Vagina (tissue), 2 donors: ENCODE measurements around the gene DNAJC6. TPM values are rescaled to one million over a fixed set of nuclear protein-coding genes. Genes with fewer than 3 reads are reported as not detected.

Experiments
- DNase-seq, 2 donors: peaks; one replicate each; pipeline ENCODE4 v3.0.0-alpha.2; 2017; ENCODE audit errors: extremely low spot score in 2 of 2
- H3K27ac ChIP-seq: fragments of 200-600 bp; sonication (generic); one replicate; pipeline ENCODE4 v1.5.1; 2019
- H3K27me3 ChIP-seq: fragments of 200-600 bp; sonication (generic); one replicate; pipeline ENCODE4 v1.5.1; 2019
- H3K36me3 ChIP-seq, 2 donors: fragments of 200-600 bp; sonication (generic); one replicate each; pipeline ENCODE4 v1.5.1; 2017 to 2019
- H3K4me1 ChIP-seq: fragments of 200-600 bp; sonication (generic); one replicate; pipeline ENCODE4 v1.5.1; 2019
- H3K4me3 ChIP-seq, 2 donors: fragments of 200-600 bp; sonication (generic); 1 replicate in 1 of 2; 2 replicates in 1 of 2; pipeline ENCODE4 v1.5.1; 2016 to 2019
- H3K9me3 ChIP-seq: fragments of 200-600 bp; sonication (generic); one replicate; pipeline ENCODE4 v1.5.1; 2019
- CTCF ChIP-seq, 3 experiments: fragments of 450-650 bp in 2 of 3; fragments of 200-600 bp in 1 of 3; sonication (generic) in 1 of 3; IDR thresholded peaks; one replicate each; pipeline ENCODE4 v1.5.1; 2017 to 2019; ENCODE audit warnings: antibody characterized with exemption in 3 of 3, mild to moderate bottlenecking in 2 of 3, moderate library complexity in 2 of 3
- POLR2A ChIP-seq, 2 donors: fragments of 450-650 bp; IDR thresholded peaks; one replicate each; pipeline ENCODE4 v1.6.1; 2017; ENCODE audit warnings: antibody characterized with exemption in 2 of 2, mild to moderate bottlenecking in 2 of 2, moderate library complexity in 2 of 2
- POLR2AphosphoS5 ChIP-seq, 2 donors: sonication (generic); formaldehyde crosslinking; IDR thresholded peaks; one replicate each; pipeline ENCODE4 v1.9.0; 2017; ENCODE audit warnings: antibody characterized with exemption in 2 of 2, mild to moderate bottlenecking in 2 of 2, low read depth in 1 of 2; ENCODE audit not compliant: insufficient read depth in 1 of 2
- intact Hi-C: fragments of 100-400 bp; cut with DNase I; formaldehyde crosslinking; loops from one replicate; pipeline ENCODE4 v1.15.1; 2023
- total RNA-seq: library from RNA; depleted of rRNA; stranded (reverse); fragments of >200 nt; gene quantifications from one replicate; pipeline ENCODE4 v1.2.3, GENCODE V29; 2016

Gene DNAJC6
- total RNA-seq, 1 donor from 2014 or later: 5.6 TPM

DNA sequence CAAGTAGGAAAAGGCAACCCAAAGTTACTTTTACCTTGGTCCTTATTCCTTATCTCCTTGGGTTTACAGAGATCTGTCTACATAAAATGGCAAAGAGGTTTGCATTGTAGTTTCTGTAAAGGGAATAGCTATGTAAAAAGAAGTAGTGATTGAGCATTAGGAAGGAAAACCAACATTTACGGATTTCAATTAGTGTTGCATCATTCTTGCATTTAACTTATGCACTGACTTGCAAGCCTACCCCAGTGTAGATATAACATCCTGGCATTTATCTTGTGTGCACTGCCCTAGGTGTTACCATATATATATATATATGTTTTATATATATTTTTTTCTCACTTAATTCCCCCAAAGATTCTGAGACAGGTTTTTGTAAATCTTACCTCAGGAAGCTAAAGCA lies 107.4 kb downstream of the DNAJC6 start:
- no peak for TF ChIP-seq POLR2A (IDR thresholded peaks at IDR 0.05)
- no peak for TF ChIP-seq POLR2AphosphoS5 (IDR thresholded peaks at IDR 0.05; ENCODE audit: insufficient read depth in 1 of 2, low read depth in 1 of 2)
- no peak for TF ChIP-seq CTCF (IDR thresholded peaks at IDR 0.05)

GRCh38 chr1:65417729-65418128 lies 108.4 kb downstream of the DNAJC6 start:
- Histone ChIP-seq H3K4me3 (no peak overlapping the region), H3K27ac (no peak overlapping the region), H3K27me3 (no peaks in the 10 kb centered on the region), H3K4me1 (peaks cover 18% of the 10 kb centered on the region), H3K36me3 (no peaks in the 10 kb centered on the region), H3K9me3 (no peaks in the 10 kb centered on the region)
- TF ChIP-seq POLR2AphosphoS5 (IDR thresholded peaks at IDR 0.05; ENCODE audit: insufficient read depth in 1 of 2, low read depth in 1 of 2): no peak
- no peak for TF ChIP-seq POLR2A (IDR thresholded peaks at IDR 0.05)
- no peak for TF ChIP-seq CTCF (IDR thresholded peaks at IDR 0.05)
- DNase-seq: no peak
- intact Hi-C loops: no loop called here

More for the DNA sequence above, 107.4 kb downstream of the DNAJC6 start:
- intact Hi-C loops: no loop called here
- peaks cover 8% of the 10 kb centered on the region for H3K4me1 ChIP-seq
- no peak overlapping the region for H3K27ac ChIP-seq
- no peak overlapping the region for H3K4me3 ChIP-seq
- no peaks in the 10 kb centered on the region for H3K27me3 ChIP-seq
- no peak for DNase-seq
- no peaks in the 10 kb centered on the region for H3K9me3 ChIP-seq
- H3K36me3 ChIP-seq: no peaks in the 10 kb centered on the region

GRCh38 chr1:65418522-65419185 lies 109.3 kb downstream of the DNAJC6 start:
- peaks cover 27% of the 10 kb centered on the region for H3K4me1 ChIP-seq
- no peak for DNase-seq
- no peaks in the 10 kb centered on the region for H3K9me3 ChIP-seq
- no peak for TF ChIP-seq POLR2A (IDR thresholded peaks at IDR 0.05)
- TF ChIP-seq CTCF (IDR thresholded peaks at IDR 0.05): no peak
- TF ChIP-seq POLR2AphosphoS5 (IDR thresholded peaks at IDR 0.05; ENCODE audit: insufficient read depth in 1 of 2, low read depth in 1 of 2): no peak
- H3K36me3 ChIP-seq: no peaks in the 10 kb centered on the region
- no peaks in the 10 kb centered on the region for H3K27me3 ChIP-seq
- H3K4me3 ChIP-seq: no peak overlapping the region
- H3K27ac ChIP-seq: peak overlapping the region; percentile 98
- intact Hi-C loops: no loop called here

DNA sequence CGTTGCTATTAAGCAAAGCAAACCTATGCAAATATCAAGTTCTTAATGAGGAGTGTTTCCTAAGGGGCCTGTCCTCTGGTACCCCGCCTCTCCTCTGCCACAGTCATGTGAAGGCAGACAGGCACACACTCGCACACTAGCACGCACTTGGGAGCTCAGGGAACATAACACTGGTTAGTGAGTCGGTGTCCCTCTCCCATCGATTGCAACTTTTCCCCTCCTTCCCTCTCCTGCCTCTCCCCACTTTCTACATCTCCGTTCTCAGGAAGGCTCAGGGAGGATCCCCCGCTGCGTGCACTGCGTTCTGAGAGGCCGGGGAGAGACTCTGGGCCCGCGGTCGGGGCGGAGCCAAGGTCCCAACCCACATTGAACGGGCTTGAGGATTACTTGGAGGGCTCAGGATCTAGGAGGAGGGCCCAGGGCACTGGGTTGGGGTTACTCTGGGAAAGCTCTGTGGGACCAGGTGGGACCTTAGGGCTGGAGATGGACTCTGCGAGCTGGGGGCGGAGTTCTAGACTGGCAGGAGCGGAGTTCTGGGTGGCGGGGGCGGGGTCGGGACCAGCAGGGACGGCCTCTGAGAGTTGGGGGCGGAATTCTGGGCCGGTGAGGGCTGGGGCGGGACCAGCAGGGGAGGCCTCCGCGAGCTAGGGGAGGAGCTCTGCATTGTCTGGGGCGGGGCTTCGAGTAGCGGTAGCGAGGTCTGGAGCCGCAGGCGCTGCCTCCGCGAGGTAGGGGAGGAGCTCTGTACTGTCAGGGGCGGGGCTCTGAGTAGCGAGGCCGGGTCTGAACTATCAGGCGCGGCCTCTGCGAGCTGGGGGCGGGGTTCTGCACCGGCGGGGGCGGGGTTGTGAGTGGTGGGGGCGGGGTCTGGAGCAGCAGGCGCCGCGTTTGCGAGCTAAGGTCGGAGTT lies 110.6 kb downstream of the DNAJC6 start:
- intact Hi-C loops: no loop called here
- H3K9me3 ChIP-seq: no peaks in the 10 kb centered on the region
- DNase-seq: peak; percentile 98 to 99

DNA sequence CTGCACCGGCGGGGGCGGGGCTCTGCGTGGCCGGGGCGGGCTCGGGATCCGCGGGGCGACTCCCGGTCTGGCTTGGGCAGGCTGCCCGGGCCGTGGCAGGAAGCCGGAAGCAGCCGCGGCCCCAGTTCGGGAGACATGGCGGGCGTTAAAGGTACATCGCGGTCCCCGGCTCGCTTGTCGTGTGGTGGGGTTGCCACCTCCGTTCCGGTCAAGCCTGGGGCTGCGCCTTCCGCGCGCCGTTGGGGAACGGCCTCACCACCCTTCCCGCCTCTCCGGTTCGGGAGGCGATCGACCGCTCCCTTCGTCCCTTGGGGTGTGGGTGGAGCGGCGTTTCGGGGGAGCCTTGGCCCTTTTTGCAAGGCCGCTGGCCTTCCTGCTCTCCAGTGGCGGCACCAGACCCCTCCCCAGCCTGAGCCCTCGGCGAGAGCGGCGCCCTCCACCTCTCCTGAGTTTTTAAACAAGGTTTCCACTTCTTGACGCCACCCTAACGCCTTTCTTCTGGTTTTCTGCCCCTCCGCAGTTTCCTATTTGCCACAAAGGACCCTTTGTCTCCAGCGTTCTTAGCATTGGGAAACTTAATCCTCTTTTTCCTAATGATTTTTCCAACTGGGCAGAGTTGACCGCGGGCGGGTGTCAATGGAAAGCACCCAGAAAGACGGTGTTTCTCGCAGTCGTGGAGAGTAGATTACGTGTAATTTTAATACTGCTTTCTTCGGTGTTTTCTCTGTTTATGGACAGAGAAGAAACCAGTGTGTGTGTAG lies 111.4 kb downstream of the DNAJC6 start, which contains the start of the genes LEPR and LEPROT:
TSS of gene LEPR (plus strand) at position 79 of the 761 bp plus-strand sequence. CDS start 144,898 bp downstream, outside the sequence.
TSS of gene LEPROT (plus strand) at position 79 of the 761 bp plus-strand sequence. CDS start at position 136, 57 bp downstream.
- peak in 1 of 2 donors; percentile 90 for DNase-seq
- peaks cover 39% of the 10 kb centered on the region for H3K4me1 ChIP-seq
- no peaks in the 10 kb centered on the region for H3K9me3 ChIP-seq
- TF ChIP-seq CTCF (IDR thresholded peaks at IDR 0.05) (no peak), POLR2A (IDR thresholded peaks at IDR 0.05) (peak in 1 of 2 donors; percentile 87), POLR2AphosphoS5 (IDR thresholded peaks at IDR 0.05; ENCODE audit: insufficient read depth in 1 of 2, low read depth in 1 of 2) (peak in 1 of 2 donors; percentile 91)
- peaks cover 0 to 4% of the 10 kb centered on the region in 2 donors for H3K36me3 ChIP-seq
- intact Hi-C loops: no loop called here
- H3K27ac ChIP-seq: peak within 1 kb of the TSS; percentile 98
- peak within 1 kb of the TSS; percentile 83 to 95 for H3K4me3 ChIP-seq
- no peaks in the 10 kb centered on the region for H3K27me3 ChIP-seq

More for the DNA sequence above, 110.6 kb downstream of the DNAJC6 start:
- no peaks in the 10 kb centered on the region for H3K27me3 ChIP-seq
- TF ChIP-seq POLR2AphosphoS5 (IDR thresholded peaks at IDR 0.05; ENCODE audit: insufficient read depth in 1 of 2, low read depth in 1 of 2) (peak in 1 of 2 donors; percentile 81), POLR2A (IDR thresholded peaks at IDR 0.05) (no peak)
- H3K4me1 ChIP-seq: peaks cover 39% of the 10 kb centered on the region
- H3K27ac ChIP-seq: peak overlapping the region; percentile 98
- peak overlapping the region; percentile 83 to 95 for H3K4me3 ChIP-seq
- no peaks in the 10 kb centered on the region for H3K36me3 ChIP-seq
